Naive thymus-derived CD4-positive, alpha-beta T cell (primary cell): ENCODE data around the gene SNX30. TPM values are rescaled to one million over a fixed set of nuclear protein-coding genes. Genes with fewer than 3 reads are reported as not detected.

Experiments
- ATAC-seq: fragments of 150-1000 bp; cut with Tn5 transposase; 2 replicates; pipeline ENCODE4 v1.10.0; 2021; ENCODE audit warnings: mild to moderate bottlenecking, moderate library complexity
- CTCF ChIA-PET: fragments of 350-600 bp; sonication (Branson Sonifier 250); formaldehyde crosslinking; loops from one replicate; lab custom pipeline; 2021; ENCODE audit warnings: antibody characterized with exemption; lab: Charles Lee
- POLR2A ChIA-PET: fragments of 350-600 bp; sonication (Branson Sonifier 250); formaldehyde crosslinking; loops from one replicate; lab custom pipeline; 2021; ENCODE audit warnings: antibody characterized with exemption, inconsistent platforms; lab: Charles Lee
- DNase-seq, 9 donors: peaks; one replicate each; pipeline versions ENCODE4 v3.0.0 to v3.0.0-alpha.2; 2020 to 2022; ENCODE audit warnings: mixed read lengths in 1 of 9
- H3K27ac ChIP-seq: one replicate; pipeline ENCODE4 v1.7.0; 2013; ENCODE audit warnings: mild to moderate bottlenecking, low read depth, low read length, moderate library complexity
- H3K27me3 ChIP-seq, 2 donors: one replicate each; pipeline ENCODE4 v1.7.0; 2013; ENCODE audit warnings: low read length in 2 of 2, mild to moderate bottlenecking in 2 of 2, moderate library complexity in 2 of 2; ENCODE audit not compliant: control insufficient read depth in 2 of 2, insufficient read depth in 2 of 2
- H3K36me3 ChIP-seq, 3 experiments: 1 replicate in 2 of 3; 2 replicates in 1 of 3; pipeline ENCODE4 v1.7.0; 2013; ENCODE audit warnings: low read length in 3 of 3, mild to moderate bottlenecking in 3 of 3, moderate library complexity in 1 of 3; ENCODE audit not compliant: insufficient read depth in 3 of 3, control insufficient read depth in 2 of 3
- H3K4me1 ChIP-seq, 2 donors: one replicate each; pipeline ENCODE4 v1.7.0; 2013; ENCODE audit warnings: low read length in 2 of 2, mild to moderate bottlenecking in 2 of 2, moderate library complexity in 1 of 2; ENCODE audit not compliant: control insufficient read depth in 2 of 2, insufficient read depth in 2 of 2
- H3K4me3 ChIP-seq: 2 replicates; pipeline ENCODE4 v1.7.0; 2013; ENCODE audit warnings: mild to moderate bottlenecking, low read length
- H3K9me3 ChIP-seq, 3 experiments: 1 replicate in 2 of 3; 2 replicates in 1 of 3; pipeline ENCODE4 v1.7.0; 2013; ENCODE audit warnings: low read length in 3 of 3; ENCODE audit not compliant: control insufficient read depth in 2 of 3
- H3K27ac Mint-ChIP-seq, 9 donors: one replicate each; pipeline ENCODE4 v1.8.0; 2020 to 2022; ENCODE audit warnings: mixed read lengths in 9 of 9, mild to moderate bottlenecking in 8 of 9, moderate library complexity in 5 of 9, inconsistent platforms in 2 of 9
- H3K27me3 Mint-ChIP-seq, 5 donors: one replicate each; pipeline ENCODE4 v1.8.0; 2021 to 2022; ENCODE audit warnings: mixed read lengths in 5 of 5, mild to moderate bottlenecking in 1 of 5
- H3K36me3 Mint-ChIP-seq, 5 donors: one replicate each; pipeline ENCODE4 v1.8.0; 2020 to 2022; ENCODE audit warnings: mixed read lengths in 5 of 5, mild to moderate bottlenecking in 3 of 5, inconsistent platforms in 1 of 5
- H3K4me1 Mint-ChIP-seq, 7 donors: one replicate each; pipeline ENCODE4 v1.8.0; 2020 to 2022; ENCODE audit warnings: mixed read lengths in 7 of 7, mild to moderate bottlenecking in 3 of 7, inconsistent platforms in 1 of 7
- H3K4me3 Mint-ChIP-seq, 10 donors: one replicate each; pipeline ENCODE4 v1.8.0; 2020 to 2022; ENCODE audit warnings: mild to moderate bottlenecking in 10 of 10, mixed read lengths in 10 of 10, moderate library complexity in 6 of 10, inconsistent platforms in 2 of 10
- H3K9me3 Mint-ChIP-seq, 11 donors: one replicate each; pipeline ENCODE4 v1.8.0; 2020 to 2022; ENCODE audit warnings: mixed read lengths in 11 of 11, mild to moderate bottlenecking in 4 of 11, inconsistent platforms in 1 of 11, moderate library complexity in 1 of 11
- intact Hi-C, 2 donors: fragments of 100-400 bp; cut with micrococcal nuclease; formaldehyde crosslinking; loops; one replicate each; pipeline ENCODE4 v1.15.1; 2023
- polyA plus RNA-seq, 2 donors: library from polyadenylated mRNA; unstranded; fragments of 300-500 nt; fragmentation: Illumina TruSeq; gene quantifications; one replicate each; pipeline ENCODE4 v1.2.3, GENCODE V29; 2021
- total RNA-seq, 6 experiments: library from RNA in 5 of 6; stranded (reverse) in 5 of 6; gene quantifications; 1 replicate in 5 of 6; 2 replicates in 1 of 6; pipeline ENCODE4 v1.2.3 and lab custom pipeline; 2021 to 2026

SNX30 gene
- total and polyA plus RNA-seq, 7 experiments from 2014 or later, result 0.98 to 15.8 (median 8.4) TPM

DNA sequence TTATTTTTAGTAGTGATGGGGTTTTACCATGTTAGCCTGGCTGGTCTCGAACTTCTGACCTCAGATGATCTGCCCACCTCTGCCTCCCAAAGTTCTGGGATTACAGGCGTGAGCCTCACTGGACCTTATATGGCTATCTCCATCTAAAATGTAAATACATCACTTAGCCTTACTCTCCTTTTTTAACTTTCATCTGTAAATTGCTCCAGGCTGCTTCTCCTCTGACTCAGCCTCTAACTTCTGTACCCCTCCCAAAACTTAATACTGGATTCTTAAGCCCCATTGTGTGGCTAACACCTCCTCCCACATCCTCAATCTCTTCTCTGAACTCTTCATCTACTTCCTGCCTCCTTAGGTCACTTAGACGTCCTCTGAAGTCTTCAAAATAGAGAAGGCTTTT, 4.0 kb downstream of the SNX30 start:
- Mint-ChIP-seq H3K27ac (peak overlapping the region; percentile 7 to 87 (median 56)), H3K4me3 (peak overlapping the region; percentile 49 to 84 (median 66)), H3K4me1 (peaks cover 65 to 85% (median 76%) of the 10 kb centered on the region in 7 donors), H3K27me3 (peaks cover 0 to 4% (median 0%) of the 10 kb centered on the region in 5 donors), H3K36me3 (peaks cover 0 to 25% (median 9%) of the 10 kb centered on the region in 5 donors), H3K9me3 (no peaks in the 10 kb centered on the region)
- DNase-seq (peak in 7 of 9 donors; percentile 22 to 45 (median 39)), ATAC-seq (peak; percentile 36)
- peaks cover 0 to 4% (median 0%) of the 10 kb centered on the region in 3 experiments for H3K36me3 ChIP-seq
- H3K4me3 ChIP-seq, result no peak overlapping the region
- ChIA-PET CTCF (no interaction called here), POLR2A (interaction anchor here (1.2 kb wide), 1 partner anchor 375 kb away, joined by 3 read pairs; no protein-coding TSS in a partner anchor)
- H3K9me3 ChIP-seq, result no peaks in the 10 kb centered on the region
- H3K27ac ChIP-seq, result no peak overlapping the region
- peaks cover 47 to 49% of the 10 kb centered on the region in 2 donors for H3K4me1 ChIP-seq
- intact Hi-C loops, result loop anchor here in 1 of 2 donors (1.0 to 10.0 kb wide), 5 partner anchors 16 to 1270 kb away; partner anchors contain the start of genes ECPAS, PTBP3 and UGCG
- no peaks in the 10 kb centered on the region for H3K27me3 ChIP-seq

DNA sequence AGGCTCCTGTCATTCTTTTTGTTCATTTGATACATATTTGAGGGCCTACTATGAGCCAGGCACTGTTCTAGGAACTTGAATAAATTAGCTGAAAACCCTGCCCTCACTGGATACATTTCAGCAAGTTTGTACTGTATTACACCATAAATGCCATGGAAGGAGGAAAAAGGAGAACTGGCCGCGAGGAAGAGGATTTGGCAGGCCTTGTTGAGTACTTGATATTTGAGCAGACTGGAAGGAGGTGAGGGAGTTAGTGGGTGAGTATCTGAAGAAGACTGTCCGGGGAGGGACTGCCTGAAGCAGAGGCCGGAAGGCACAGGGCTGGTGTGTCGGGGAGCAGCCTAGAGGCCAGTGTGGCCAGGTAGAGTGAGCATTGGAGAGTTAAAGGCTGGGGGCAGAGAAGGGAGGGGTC, 4.5 kb downstream of the SNX30 start:
- Histone ChIP-seq H3K9me3 (no peaks in the 10 kb centered on the region), H3K36me3 (peaks cover 0 to 4% (median 0%) of the 10 kb centered on the region in 3 experiments), H3K4me1 (peaks cover 43 to 45% of the 10 kb centered on the region in 2 donors), H3K27ac (no peak overlapping the region), H3K27me3 (no peaks in the 10 kb centered on the region), H3K4me3 (no peak overlapping the region)
- ChIA-PET CTCF (no interaction called here), POLR2A (interaction anchor here (1.2 kb wide), 1 partner anchor 376 kb away, joined by 3 read pairs; no protein-coding TSS in a partner anchor)
- Mint-ChIP-seq H3K27ac (peak overlapping the region; percentile 7 to 87 (median 56)), H3K9me3 (no peaks in the 10 kb centered on the region), H3K4me1 (peaks cover 67 to 85% (median 76%) of the 10 kb centered on the region in 7 donors), H3K4me3 (peak overlapping the region; percentile 49 to 84 (median 66)), H3K36me3 (peaks cover 0 to 25% (median 9%) of the 10 kb centered on the region in 5 donors), H3K27me3 (peaks cover 0 to 4% (median 0%) of the 10 kb centered on the region in 5 donors)
- no peak for ATAC-seq
- no peak for DNase-seq
- intact Hi-C loops, result loop anchor here in 1 of 2 donors (2.0 to 10.0 kb wide), 2 partner anchors 16 to 1270 kb away; partner anchors contain the start of gene ECPAS

DNA sequence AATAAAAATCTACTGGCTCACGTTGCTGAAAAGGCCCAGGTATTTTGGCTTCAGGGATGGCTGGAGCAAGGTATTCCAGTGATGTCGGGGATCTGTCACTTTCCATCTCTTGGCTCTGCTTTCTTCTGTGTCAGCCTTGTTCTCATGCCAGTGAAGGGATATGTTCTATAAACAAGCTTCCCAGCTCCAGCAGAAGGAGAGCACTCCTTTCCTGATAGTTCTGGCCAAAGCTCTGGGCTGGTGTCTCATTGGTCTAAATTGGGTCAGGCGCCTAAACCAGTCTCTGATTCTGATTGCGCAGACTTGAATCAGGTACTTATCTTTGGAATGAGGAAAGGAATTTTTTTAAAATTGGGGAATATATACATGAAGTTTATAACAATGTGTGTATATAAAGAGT, 5.1 kb downstream of the SNX30 start:
- Mint-ChIP-seq H3K36me3 (peaks cover 0 to 22% (median 9%) of the 10 kb centered on the region in 5 donors), H3K4me3 (peak overlapping the region in 5 of 10 donors; percentile 14 to 74 (median 64)), H3K4me1 (peaks cover 68 to 87% (median 76%) of the 10 kb centered on the region in 7 donors), H3K27ac (peak overlapping the region in 8 of 9 donors; percentile 7 to 60 (median 18)), H3K9me3 (no peaks in the 10 kb centered on the region), H3K27me3 (peaks cover 0 to 4% (median 0%) of the 10 kb centered on the region in 5 donors)
- Histone ChIP-seq H3K4me3 (no peak overlapping the region), H3K27me3 (no peaks in the 10 kb centered on the region), H3K36me3 (peaks cover 0 to 4% (median 0%) of the 10 kb centered on the region in 3 experiments), H3K4me1 (peaks cover 40 to 43% of the 10 kb centered on the region in 2 donors), H3K27ac (no peak overlapping the region), H3K9me3 (no peaks in the 10 kb centered on the region)
- ATAC-seq (no peak), DNase-seq (no peak)
- intact Hi-C loops, result loop anchor here in 1 of 2 donors (2.0 to 10.0 kb wide), 2 partner anchors 15 to 1271 kb away; partner anchors contain the start of gene ECPAS
- ChIA-PET POLR2A (no interaction called here), CTCF (no interaction called here)

DNA sequence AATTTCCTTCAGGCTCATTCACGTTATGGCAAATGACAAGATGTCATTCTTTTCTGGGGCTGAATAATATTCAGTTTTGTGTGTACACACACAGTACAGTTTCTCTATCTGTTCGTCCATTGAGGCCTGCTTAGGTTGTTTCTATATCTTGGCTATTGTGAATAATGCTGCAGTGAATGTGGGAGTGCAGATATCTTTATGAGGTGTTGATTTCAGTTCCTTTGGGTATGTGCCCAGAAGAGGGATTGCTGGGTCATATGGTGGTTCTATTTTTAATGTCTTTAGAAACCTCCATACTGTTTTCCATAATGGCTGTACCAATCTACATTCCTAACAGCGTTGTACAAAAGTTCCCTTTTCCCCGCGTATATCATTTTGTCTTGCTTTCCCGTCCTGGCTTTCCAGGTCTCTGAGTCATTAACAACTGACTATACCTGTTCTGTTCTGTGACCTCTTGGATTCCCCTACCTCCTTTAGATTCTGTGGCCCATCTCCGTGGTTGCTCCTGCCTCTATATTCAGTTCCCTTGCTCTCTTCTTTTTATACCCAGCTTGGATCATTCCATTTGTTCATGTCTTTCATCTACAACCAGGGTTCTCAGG, 6.8 kb downstream of the SNX30 start:
- Histone ChIP-seq H3K27me3 (no peaks in the 10 kb centered on the region), H3K9me3 (no peaks in the 10 kb centered on the region), H3K4me3 (no peak overlapping the region), H3K27ac (no peak overlapping the region), H3K4me1 (peaks cover 28 to 32% of the 10 kb centered on the region in 2 donors), H3K36me3 (no peaks in the 10 kb centered on the region)
- DNase-seq (no peak), ATAC-seq (no peak)
- H3K4me1 Mint-ChIP-seq, result peaks cover 58 to 84% (median 80%) of the 10 kb centered on the region in 7 donors
- H3K27ac Mint-ChIP-seq, result peak overlapping the region in 2 of 9 donors; percentile 12 to 54
- ChIA-PET CTCF (no interaction called here), POLR2A (no interaction called here)
- intact Hi-C loops, result loop anchor here in 1 of 2 donors (10.0 kb wide), 1 partner anchor 1273 kb away; the partner anchor contains the start of gene ECPAS
- H3K4me3 Mint-ChIP-seq, result peak overlapping the region in 1 of 10 donors; percentile 43
- peaks cover 0 to 22% (median 9%) of the 10 kb centered on the region in 5 donors for H3K36me3 Mint-ChIP-seq
- H3K9me3 Mint-ChIP-seq, result no peaks in the 10 kb centered on the region
- H3K27me3 Mint-ChIP-seq, result peaks cover 0 to 4% (median 0%) of the 10 kb centered on the region in 5 donors

DNA sequence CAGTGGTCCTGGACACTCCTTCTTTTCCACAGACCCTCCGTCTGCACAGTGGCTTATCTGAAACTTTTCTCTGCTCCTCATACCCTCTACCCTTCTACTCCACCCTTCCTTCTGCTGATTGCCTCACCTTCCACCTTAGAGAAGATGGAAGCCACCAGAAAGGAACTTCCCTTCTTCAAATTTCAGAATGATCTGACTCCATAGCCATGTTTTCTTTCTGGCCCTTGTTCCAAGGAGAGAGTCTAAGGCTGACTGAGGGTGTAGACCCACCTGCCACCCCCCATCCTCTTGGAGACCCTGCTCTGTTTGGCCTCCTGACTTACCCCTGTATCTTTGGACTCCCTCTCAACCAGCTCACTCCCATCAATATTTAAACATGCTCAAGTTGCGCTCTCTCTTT, 7.4 kb downstream of the SNX30 start:
- Mint-ChIP-seq H3K4me1 (peaks cover 53 to 83% (median 75%) of the 10 kb centered on the region in 7 donors), H3K36me3 (peaks cover 0 to 18% (median 9%) of the 10 kb centered on the region in 5 donors), H3K27ac (peak overlapping the region in 1 of 9 donors; percentile 12), H3K4me3 (peak overlapping the region in 1 of 10 donors; percentile 0), H3K27me3 (no peaks in the 10 kb centered on the region), H3K9me3 (no peaks in the 10 kb centered on the region)
- Histone ChIP-seq H3K27ac (no peak overlapping the region), H3K4me1 (peaks cover 23 to 27% of the 10 kb centered on the region in 2 donors), H3K36me3 (no peaks in the 10 kb centered on the region), H3K27me3 (no peaks in the 10 kb centered on the region), H3K9me3 (no peaks in the 10 kb centered on the region), H3K4me3 (no peak overlapping the region)
- ChIA-PET POLR2A (no interaction called here), CTCF (no interaction called here)
- no peak for DNase-seq
- ATAC-seq, result no peak
- intact Hi-C loops, result loop anchor here in 1 of 2 donors (10.0 kb wide), 1 partner anchor 1273 kb away; the partner anchor contains the start of gene ECPAS

DNA sequence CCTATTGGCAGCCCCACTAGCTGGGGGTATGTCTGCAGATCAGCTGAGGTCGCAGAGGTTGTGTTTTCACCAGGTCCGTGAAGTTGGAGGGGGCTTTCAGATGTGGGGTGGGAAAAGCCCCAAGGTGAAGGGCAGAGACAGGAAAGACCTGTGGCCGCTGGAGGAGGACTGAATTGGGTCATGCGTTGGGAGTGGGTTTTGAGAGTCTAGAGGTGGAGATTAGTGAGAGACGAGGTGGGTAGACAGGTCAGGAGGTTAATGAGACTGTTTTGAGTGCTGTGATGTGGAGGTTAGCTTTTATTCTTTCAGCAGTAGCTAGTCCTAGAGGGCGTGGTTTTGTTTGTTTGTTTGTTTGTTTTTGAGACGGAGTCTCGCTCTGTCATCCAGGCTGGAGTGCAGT, 10.3 kb downstream of the SNX30 start:
- Mint-ChIP-seq H3K27ac (peak overlapping the region in 2 of 9 donors; percentile 48 to 72), H3K9me3 (peaks cover 0 to under 1% (median 0%) of the 10 kb centered on the region in 11 donors), H3K4me3 (no peak overlapping the region), H3K4me1 (peaks cover 28 to 77% (median 54%) of the 10 kb centered on the region in 7 donors), H3K27me3 (no peaks in the 10 kb centered on the region), H3K36me3 (peaks cover 0 to 20% (median 11%) of the 10 kb centered on the region in 5 donors)
- DNase-seq, result no peak
- ATAC-seq, result no peak
- CTCF ChIA-PET, result no interaction called here
- POLR2A ChIA-PET, result no interaction called here
- no peak overlapping the region for H3K27ac ChIP-seq
- H3K4me3 ChIP-seq, result no peak overlapping the region
- no peaks in the 10 kb centered on the region for H3K27me3 ChIP-seq
- peaks cover 0 to under 1% of the 10 kb centered on the region in 2 donors for H3K4me1 ChIP-seq
- no peaks in the 10 kb centered on the region for H3K36me3 ChIP-seq
- no peaks in the 10 kb centered on the region for H3K9me3 ChIP-seq
- intact Hi-C loops, result no loop called here
